Ishikawa (cell line): ENCODE data around the gene BAHD1.

ENCODE experiments used
- CEBPB ChIP-seq: IDR thresholded peaks from 2 replicates; pipeline ENCODE4 v1.6.1; 2012
- CREB1 ChIP-seq: IDR thresholded peaks from 2 replicates; pipeline ENCODE4 v1.6.1; 2012; ENCODE audit warnings: low read depth
- EGR1 ChIP-seq: IDR thresholded peaks from 2 replicates; pipeline ENCODE4 v1.6.1; 2012
- EP300 ChIP-seq: IDR thresholded peaks from 2 replicates; pipeline ENCODE4 v1.6.1; 2012; ENCODE audit warnings: borderline replicate concordance
- NFIC ChIP-seq: IDR thresholded peaks from 2 replicates; pipeline ENCODE4 v1.6.1; 2012
- RAD21 ChIP-seq: IDR thresholded peaks from 2 replicates; pipeline ENCODE4 v1.6.1; 2012; ENCODE audit warnings: low read depth
- TAF1 ChIP-seq: IDR thresholded peaks from 2 replicates; pipeline ENCODE4 v1.6.1; 2012; ENCODE audit warnings: low read depth, mild to moderate bottlenecking
- TCF12 ChIP-seq: IDR thresholded peaks from 2 replicates; pipeline ENCODE4 v1.6.1; 2012; ENCODE audit warnings: low read depth
- ZBTB7A ChIP-seq: IDR thresholded peaks from 2 replicates; pipeline ENCODE4 v1.6.1; 2012; ENCODE audit warnings: low read depth
- TF ChIP-seq, protein P1 (sequence below): IDR thresholded peaks from 2 replicates; pipeline ENCODE4 v1.6.1; 2012
- TF ChIP-seq, protein P2 (sequence below): IDR thresholded peaks from 2 replicates; pipeline ENCODE4 v1.6.1; 2012; ENCODE audit warnings: low read depth, mild to moderate bottlenecking

DNA sequence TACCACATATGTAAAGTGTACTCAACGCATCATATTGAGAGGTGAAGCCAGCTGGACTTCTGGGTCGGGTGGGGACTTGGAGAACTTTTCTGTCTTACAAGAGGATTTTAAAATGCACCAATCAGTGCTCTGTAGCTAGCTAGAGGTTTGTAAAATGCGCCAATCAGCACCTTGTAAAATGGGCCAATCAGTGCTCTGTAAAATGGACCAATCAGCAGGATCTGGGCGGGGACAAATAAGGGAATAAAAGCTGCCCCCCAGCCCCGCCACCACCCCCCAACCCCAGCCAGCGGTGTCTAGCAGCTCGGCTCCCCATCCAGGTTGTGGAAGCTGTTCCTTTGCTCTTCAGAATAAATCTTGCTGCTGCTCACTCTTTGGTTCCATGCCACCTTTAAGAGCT is 41.4 kb upstream of the BAHD1 start:
- no peak for TF ChIP-seq CREB1
- no peak for TF ChIP-seq TCF12
- no peak for TF ChIP-seq TAF1
- TF ChIP-seq, protein P1, sequence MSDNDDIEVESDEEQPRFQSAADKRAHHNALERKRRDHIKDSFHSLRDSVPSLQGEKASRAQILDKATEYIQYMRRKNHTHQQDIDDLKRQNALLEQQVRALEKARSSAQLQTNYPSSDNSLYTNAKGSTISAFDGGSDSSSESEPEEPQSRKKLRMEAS, result no peak
- TF ChIP-seq CEBPB, result no peak
- TF ChIP-seq EGR1, result no peak
- no peak for TF ChIP-seq EP300
- no peak for TF ChIP-seq ZBTB7A
- TF ChIP-seq NFIC, result no peak
- TF ChIP-seq RAD21, result no peak
- TF ChIP-seq, protein P2, sequence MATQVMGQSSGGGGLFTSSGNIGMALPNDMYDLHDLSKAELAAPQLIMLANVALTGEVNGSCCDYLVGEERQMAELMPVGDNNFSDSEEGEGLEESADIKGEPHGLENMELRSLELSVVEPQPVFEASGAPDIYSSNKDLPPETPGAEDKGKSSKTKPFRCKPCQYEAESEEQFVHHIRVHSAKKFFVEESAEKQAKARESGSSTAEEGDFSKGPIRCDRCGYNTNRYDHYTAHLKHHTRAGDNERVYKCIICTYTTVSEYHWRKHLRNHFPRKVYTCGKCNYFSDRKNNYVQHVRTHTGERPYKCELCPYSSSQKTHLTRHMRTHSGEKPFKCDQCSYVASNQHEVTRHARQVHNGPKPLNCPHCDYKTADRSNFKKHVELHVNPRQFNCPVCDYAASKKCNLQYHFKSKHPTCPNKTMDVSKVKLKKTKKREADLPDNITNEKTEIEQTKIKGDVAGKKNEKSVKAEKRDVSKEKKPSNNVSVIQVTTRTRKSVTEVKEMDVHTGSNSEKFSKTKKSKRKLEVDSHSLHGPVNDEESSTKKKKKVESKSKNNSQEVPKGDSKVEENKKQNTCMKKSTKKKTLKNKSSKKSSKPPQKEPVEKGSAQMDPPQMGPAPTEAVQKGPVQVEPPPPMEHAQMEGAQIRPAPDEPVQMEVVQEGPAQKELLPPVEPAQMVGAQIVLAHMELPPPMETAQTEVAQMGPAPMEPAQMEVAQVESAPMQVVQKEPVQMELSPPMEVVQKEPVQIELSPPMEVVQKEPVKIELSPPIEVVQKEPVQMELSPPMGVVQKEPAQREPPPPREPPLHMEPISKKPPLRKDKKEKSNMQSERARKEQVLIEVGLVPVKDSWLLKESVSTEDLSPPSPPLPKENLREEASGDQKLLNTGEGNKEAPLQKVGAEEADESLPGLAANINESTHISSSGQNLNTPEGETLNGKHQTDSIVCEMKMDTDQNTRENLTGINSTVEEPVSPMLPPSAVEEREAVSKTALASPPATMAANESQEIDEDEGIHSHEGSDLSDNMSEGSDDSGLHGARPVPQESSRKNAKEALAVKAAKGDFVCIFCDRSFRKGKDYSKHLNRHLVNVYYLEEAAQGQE, result no peak
